K562 (cell line): ENCODE data around the gene UMODL1. TPM values are rescaled to one million over a fixed set of nuclear protein-coding genes. Genes with fewer than 3 reads are reported as not detected.

Source experiments
- ATAC-seq: fragments of 200-7000 bp; cut with Tn5 transposase; 3 replicates; pipeline ENCODE4 v1.9.1; 2020; ENCODE audit warnings: moderate library complexity
- BruUV-seq: library from RNA; stranded (reverse); fragments of 400-500 nt; replicated peaks from 2 replicates; lab custom pipeline; 2021; lab: Mats Ljungman, UMichigan
- CTCF ChIA-PET: fragments of 300-600 bp; formaldehyde crosslinking; extraction: SDS; loops from one replicate; lab custom pipeline; 2021; ENCODE audit warnings: low intra/inter-chr PET ratio; lab: Yijun Ruan, JAX
- POLR2A ChIA-PET: fragments of 300-600, 350-650 bp; sonication (Branson Sonifier 250); formaldehyde crosslinking; extraction: SDS; loops from one replicate; lab custom pipeline; 2021; ENCODE audit warnings: antibody characterized with exemption, inconsistent platforms; lab: Yijun Ruan, JAX
- DNase-seq, 4 experiments: peaks; one replicate each; pipeline versions ENCODE4 v3.0.0 to v3.0.0-alpha.2; 2011 to 2018; ENCODE audit warnings: low spot score in 3 of 4, mixed read lengths in 3 of 4; ENCODE audit errors: extremely low read depth in 1 of 4
- FAIRE-seq: peaks from 2 replicates; lab custom pipeline; 2011; peaks lifted over from hg19 to GRCh38; lab: Jason Lieb, UNC
- H2AFZ ChIP-seq: 2 replicates; pipeline ENCODE4 v1.6.0; 2011; ENCODE audit warnings: low read depth, low read length, control low read depth, inconsistent platforms
- H3K27ac ChIP-seq: fragments of 200-600 bp; 3 replicates; pipeline ENCODE4 v1.8.0; 2011; ENCODE audit warnings: low read depth, mild to moderate bottlenecking, control low read depth, inconsistent platforms, low read length, moderate library complexity, mixed read lengths; ENCODE audit errors: extremely low read depth
- H3K27me3 ChIP-seq, 2 experiments: fragments of 300-600 bp in 1 of 2; 2 replicates in 1 of 2; 3 replicates in 1 of 2; pipeline versions ENCODE4 v1.6.0 to v1.8.0; 2011; ENCODE audit warnings: inconsistent platforms in 2 of 2, low read length in 2 of 2, mild to moderate bottlenecking in 1 of 2, mixed read lengths in 1 of 2, moderate library complexity in 1 of 2; ENCODE audit not compliant: control insufficient read depth in 2 of 2, insufficient read depth in 2 of 2
- H3K36me3 ChIP-seq: fragments of 300-600 bp; 3 replicates; pipeline ENCODE4 v1.8.0; 2011; ENCODE audit warnings: mild to moderate bottlenecking, low read length, inconsistent platforms; ENCODE audit not compliant: control insufficient read depth, insufficient read depth
- H3K4me1 ChIP-seq, 2 experiments: fragments of 200-600 bp in 1 of 2; replicated peaks in 1 of 2; 2 replicates in 1 of 2; 3 replicates in 1 of 2; pipeline versions ENCODE4 v1.5.1 to v1.8.0; 2011; ENCODE audit warnings: inconsistent platforms in 2 of 2, low read length in 2 of 2, mild to moderate bottlenecking in 1 of 2, mixed read lengths in 1 of 2, moderate library complexity in 1 of 2; ENCODE audit not compliant: control insufficient read depth in 2 of 2, insufficient read depth in 2 of 2
- H3K4me2 ChIP-seq: 2 replicates; pipeline ENCODE4 v1.6.1; 2011; ENCODE audit warnings: low read length, control low read depth, inconsistent platforms, mixed read lengths; ENCODE audit not compliant: insufficient read depth
- H3K4me3 ChIP-seq: fragments of 200-600 bp; sonication (generic), shearing (Covaris generic); 2 replicates; pipeline ENCODE4 v1.5.1; 2016; ENCODE audit warnings: control low read depth, inconsistent platforms
- H3K79me2 ChIP-seq: fragments of 200-600 bp; 3 replicates; pipeline ENCODE4 v1.8.0; 2011; ENCODE audit warnings: low read length, inconsistent platforms; ENCODE audit not compliant: control insufficient read depth, insufficient read depth
- H3K9ac ChIP-seq, 2 experiments: 2 replicates each; pipeline versions ENCODE4 v1.6.0 to v1.6.1; 2011; ENCODE audit warnings: low read depth in 2 of 2, low read length in 2 of 2, control low read depth in 1 of 2, inconsistent platforms in 1 of 2, mild to moderate bottlenecking in 1 of 2, mixed read lengths in 1 of 2; ENCODE audit not compliant: insufficient read depth in 1 of 2
- H3K9me1 ChIP-seq: one replicate; pipeline ENCODE4 v1.6.0; 2011; ENCODE audit warnings: inconsistent platforms, mild to moderate bottlenecking, low read length, moderate library complexity; ENCODE audit not compliant: control insufficient read depth, insufficient read depth
- H3K9me3 ChIP-seq: replicated peaks from 2 replicates; pipeline ENCODE4 v1.5.1; 2011; ENCODE audit warnings: low read depth, low read length, inconsistent platforms; ENCODE audit not compliant: control insufficient read depth, insufficient read depth
- H4K20me1 ChIP-seq: replicated peaks from 2 replicates; pipeline ENCODE4 v1.6.1; 2011; ENCODE audit warnings: low read length, inconsistent platforms, mixed read lengths; ENCODE audit not compliant: control insufficient read depth, insufficient read depth
- BCL6 ChIP-seq: fragments of 250-450 bp; sonication (Bioruptor Pico); IDR thresholded peaks from 2 replicates; pipeline ENCODE4 v1.4.0; 2020
- FOXJ3 ChIP-seq: sonication (generic); formaldehyde crosslinking; IDR thresholded peaks from 2 replicates; pipeline ENCODE4 v1.4.0; 2020; ENCODE audit warnings: mild to moderate bottlenecking, missing genetic modification reagents
- HLTF ChIP-seq: fragments of 450-650 bp; IDR thresholded peaks from 2 replicates; pipeline ENCODE4 v1.6.1; 2016
- KDM5B ChIP-seq: fragments of 200-600 bp; sonication (generic); IDR thresholded peaks from 2 replicates; pipeline ENCODE4 v1.6.1; 2012; ENCODE audit warnings: low read depth, mild to moderate bottlenecking, moderate library complexity, low read length, control low read depth, inconsistent platforms; ENCODE audit not compliant: insufficient replicate concordance
- LARP7 ChIP-seq: fragments of 450-650 bp; IDR thresholded peaks from 2 replicates; pipeline ENCODE4 v1.6.1; 2016
- MAZ ChIP-seq, 2 experiments: fragments of 450-650 bp in 1 of 2; sonication (generic) in 1 of 2; formaldehyde crosslinking; IDR thresholded peaks in 1 of 2; conservative IDR thresholded peaks in 1 of 2; 2 replicates each; pipeline versions ENCODE4 v1.4.0 to v1.5.0; 2020; ENCODE audit warnings: mild to moderate bottlenecking in 1 of 2, missing genetic modification reagents in 1 of 2
- NONO ChIP-seq, 2 experiments: fragments of 200-400 bp in 1 of 2; fragments of 450-650 bp in 1 of 2; formaldehyde crosslinking in 1 of 2; IDR thresholded peaks; 2 replicates each; pipeline ENCODE4 v1.6.1; 2017; ENCODE audit warnings: low read depth in 2 of 2, mild to moderate bottlenecking in 2 of 2, moderate library complexity in 2 of 2, low read length in 1 of 2
- OTX1 ChIP-seq: fragments of 450-650 bp; formaldehyde crosslinking; IDR thresholded peaks from 2 replicates; pipeline ENCODE4 v1.4.0; 2022; ENCODE audit warnings: mild to moderate bottlenecking
- RBM17 ChIP-seq: fragments of 200-400 bp; formaldehyde crosslinking; IDR thresholded peaks from 2 replicates; pipeline ENCODE4 v1.6.1; 2017; ENCODE audit warnings: low read depth, mild to moderate bottlenecking, low read length, borderline replicate concordance
- SRSF7 ChIP-seq: fragments of 200-400 bp; formaldehyde crosslinking; optimal IDR thresholded peaks from 2 replicates; pipeline ENCODE3; 2017; ENCODE audit warnings: mild to moderate bottlenecking, low read depth, low read length
- TAF1 ChIP-seq: IDR thresholded peaks from 2 replicates; pipeline ENCODE4 v1.6.1; 2011; ENCODE audit warnings: mild to moderate bottlenecking, low read length, moderate library complexity; ENCODE audit not compliant: insufficient read depth, control insufficient read depth, severe bottlenecking; ENCODE audit errors: extremely low read depth
- TEAD2 ChIP-seq: fragments of 450-650 bp; IDR thresholded peaks from 2 replicates; pipeline ENCODE4 v1.6.1; 2016; ENCODE audit warnings: missing genetic modification characterization, control low read depth, missing compliant biosample characterization
- WHSC1 ChIP-seq: IDR thresholded peaks from one replicate; pipeline ENCODE4 v1.6.1; 2012; ENCODE audit warnings: low read length, control low read depth, inconsistent platforms
- ZBTB9 ChIP-seq: fragments of 450-650 bp; formaldehyde crosslinking; IDR thresholded peaks from 2 replicates; pipeline ENCODE4 v1.4.0; 2020; ENCODE audit warnings: mild to moderate bottlenecking, moderate library complexity
- ZNF212 ChIP-seq: fragments of 450-650 bp; formaldehyde crosslinking; IDR thresholded peaks from 2 replicates; pipeline ENCODE4 v1.4.0; 2020; ENCODE audit warnings: mild to moderate bottlenecking
- ZNF277 ChIP-seq: fragments of 250-450 bp; sonication (Bioruptor Pico); IDR thresholded peaks from 2 replicates; pipeline ENCODE4 v1.8.0; 2022; ENCODE audit warnings: inconsistent platforms, mild to moderate bottlenecking, moderate library complexity, borderline replicate concordance
- ZNF311 ChIP-seq: fragments of 250-450 bp; sonication (Bioruptor Pico); IDR thresholded peaks from 2 replicates; pipeline ENCODE4 v1.4.0; 2020; ENCODE audit warnings: mild to moderate bottlenecking, moderate library complexity
- ZNF507 ChIP-seq: conservative IDR thresholded peaks from 2 replicates; pipeline ENCODE4 v1.6.1; 2017; ENCODE audit warnings: missing genetic modification characterization, missing compliant biosample characterization
- WGBS: fragments of 100-300 bp; shearing (Covaris generic); methylation state at CpG from one replicate; pipeline ENCODE4 v1.1.6; 2016; ENCODE audit warnings: low coverage, mixed read lengths; ENCODE audit not compliant: insufficient coverage; ENCODE audit errors: missing lambda C conversion rate; 5-methylcytosine and 5-hydroxymethylcytosine counted together
- in situ Hi-C: fragments of 300-500 bp; cut with MboI; formaldehyde crosslinking; loops from 4 replicates; pipeline ENCODE4 v1.15.0; 2018; ENCODE audit warnings: inconsistent platforms, mixed read lengths
- intact Hi-C: fragments of 100-400 bp; cut with micrococcal nuclease; formaldehyde crosslinking; loops from 2 replicates; pipeline ENCODE4 v1.14.2; 2022
- polyA plus RNA-seq, 8 experiments: library from polyadenylated mRNA; depleted of rRNA in 4 of 8; stranded (reverse) in 5 of 8; unstranded in 3 of 8; fragments of >200 nt; fragmentation: Nextera tagmentation in 2 of 8; fragmentation: Illumina TruSeq in 1 of 8; extraction: Ambion mirVana in 2 of 8; extraction: Trizol in 1 of 8; gene quantifications; 2 replicates each; pipeline versions ENCODE4 v1.2.1 to v1.2.3, GENCODE V29; 2011 to 2014; ENCODE audit warnings: inconsistent platforms in 1 of 8, missing spikeins in 1 of 8
- total RNA-seq, 7 experiments: library from RNA; depleted of rRNA in 6 of 7; stranded (reverse); fragments of >200 nt in 6 of 7; fragmentation: Illumina TruSeq in 2 of 7; extraction: Trizol in 2 of 7; gene quantifications; 2 replicates each; pipeline versions ENCODE4 v1.2.1 to v1.2.3, GENCODE V29; 2011 to 2021; ENCODE audit warnings: low replicate concordance in 1 of 7
- TF ChIP-seq, protein P1 (sequence below), 2 experiments: fragments of 450-650 bp in 1 of 2; sonication (generic) in 1 of 2; formaldehyde crosslinking; conservative IDR thresholded peaks; 2 replicates each; pipeline versions ENCODE4 v1.4.0 to v1.8.1; 2020 to 2022; ENCODE audit warnings: mild to moderate bottlenecking in 1 of 2, missing genetic modification reagents in 1 of 2

The UMODL1 gene
- total and polyA plus RNA-seq, 9 of the 15 experiments (the other 6 are each of a cell fraction or from before 2014, with no cell fraction given) = not detected

GRCh38 chr21:42041246-42041645, 29.9 kb upstream of the UMODL1 start (continued):
- TF ChIP-seq ZBTB9 (CRISPR knock-in tag) (0 out of 2 replicates have a peak, but pooled peaks have one; percentile 57), TEAD2 (tag) (no peak), ZNF277 (CRISPR knock-in tag) (no peak)

GRCh38 chr21:42041711-42042110, 29.4 kb upstream of the UMODL1 start:
- Histone ChIP-seq H2AFZ (no peak overlapping the region), H4K20me1 (peaks cover 15% of the 10 kb centered on the region)
- BruUV-seq = no TSS peak
- no peak for TF ChIP-seq ZNF507 (tag)
- TF ChIP-seq, protein P1, sequence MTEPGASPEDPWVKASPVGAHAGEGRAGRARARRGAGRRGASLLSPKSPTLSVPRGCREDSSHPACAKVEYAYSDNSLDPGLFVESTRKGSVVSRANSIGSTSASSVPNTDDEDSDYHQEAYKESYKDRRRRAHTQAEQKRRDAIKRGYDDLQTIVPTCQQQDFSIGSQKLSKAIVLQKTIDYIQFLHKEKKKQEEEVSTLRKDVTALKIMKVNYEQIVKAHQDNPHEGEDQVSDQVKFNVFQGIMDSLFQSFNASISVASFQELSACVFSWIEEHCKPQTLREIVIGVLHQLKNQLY (CRISPR knock-in tag; conservative IDR thresholded peaks at IDR 0.05) = no peak
- TF ChIP-seq LARP7 = no peak
- TF ChIP-seq TAF1 = no peak
- no peak for TF ChIP-seq ZNF311 (CRISPR knock-in tag)
- TF ChIP-seq KDM5B = no peak
- TF ChIP-seq FOXJ3 (CRISPR knock-in tag) = no peak
- no peak for TF ChIP-seq OTX1 (CRISPR knock-in tag)
- no peak for TF ChIP-seq WHSC1
- TF ChIP-seq NONO (IDR thresholded peaks at IDR 0.05; ENCODE audit: low read depth in 2 of 2, low read length in 1 of 2) = no peak
- no peak for TF ChIP-seq SRSF7
- TF ChIP-seq HLTF = no peak
- TF ChIP-seq BCL6 (CRISPR knock-in tag) = no peak
- TF ChIP-seq ZNF212 = no peak
- no peak for TF ChIP-seq RBM17
- TF ChIP-seq MAZ (CRISPR knock-in tag; conservative IDR thresholded peaks at IDR 0.05 in 1 of 2, IDR thresholded peaks at IDR 0.05 in 1 of 2) = no peak
- TF ChIP-seq, all 486 proteins: peak for 0
- POLR2A ChIA-PET = no interaction called here
- intact Hi-C loops (no loop called here), in situ Hi-C loops (no loop called here)
- Histone ChIP-seq H3K79me2 (no peaks in the 10 kb centered on the region), H3K9me1 (no peaks in the 10 kb centered on the region), H3K9me3 (0 out of 2 replicates have a peak, but pooled peaks cover 5% of the 10 kb centered on the region), H3K4me2 (no peak overlapping the region), H3K4me3 (no peak overlapping the region), H3K27ac (no peak overlapping the region), H3K4me1 (peaks cover 3 to 8% of the 10 kb centered on the region in 2 experiments; a peak in 2 of 5 replicates), H3K9ac (no peak overlapping the region), H3K27me3 (peaks cover 59 to 74% of the 10 kb centered on the region in 2 experiments), H3K36me3 (no peaks in the 10 kb centered on the region)
- ATAC-seq (no peak), DNase-seq (no peak), FAIRE-seq (no peak)
- 3% methylated on average over 4 of the region's 4 CpGs for WGBS
- CTCF ChIA-PET = no interaction called here
